HG02938 (cell line): ENCODE measurements around the gene HS6ST2.

Source experiments
- ATAC-seq: cut with Tn5 transposase; IDR thresholded peaks from one replicate; pipeline ENCODE4 v1.9.1; 2021; ENCODE audit warnings: mild to moderate bottlenecking, moderate library complexity; ENCODE audit not compliant: unreplicated experiment

The HS6ST2 gene

DNA sequence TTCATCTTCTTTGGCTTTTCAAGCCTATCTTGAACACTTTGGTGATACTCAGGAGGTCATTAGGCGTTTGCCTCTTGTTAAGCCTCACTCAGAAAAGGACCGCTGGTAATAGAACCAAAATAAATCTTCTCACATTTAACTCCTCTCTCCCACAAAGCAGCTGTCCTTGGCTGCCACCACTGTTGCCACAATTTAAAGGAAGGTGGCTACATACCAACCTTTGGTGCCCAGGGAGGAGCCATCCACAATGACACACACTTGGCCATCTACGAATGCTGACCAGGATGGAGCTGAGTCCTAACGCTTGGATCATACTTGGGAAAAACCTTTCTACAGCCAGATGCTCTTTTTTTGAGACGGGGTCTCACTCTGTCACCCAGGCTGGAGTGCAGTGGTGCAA is 210.2 kb downstream of the HS6ST2 start:
- no peak for ATAC-seq

DNA sequence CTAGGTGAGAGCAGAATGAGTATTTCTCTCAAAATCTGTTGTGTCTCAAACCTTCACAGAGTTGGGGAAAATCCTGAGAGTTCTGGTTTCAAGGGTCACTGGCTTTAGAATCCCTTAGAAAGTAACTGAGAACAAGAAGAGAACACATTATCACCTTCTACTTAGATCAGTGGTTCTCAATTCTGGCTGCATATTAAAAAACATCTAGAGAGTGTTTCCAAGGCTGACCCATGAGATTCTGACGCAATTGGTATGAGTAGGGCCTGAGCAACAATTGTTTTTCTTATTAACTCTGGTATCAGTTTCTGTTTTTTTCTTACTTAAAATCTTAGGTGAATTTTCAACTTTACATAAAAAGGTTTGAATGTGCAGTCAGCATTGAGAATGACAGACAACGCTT is 212.8 kb downstream of the HS6ST2 start:
- no peak for ATAC-seq

GRCh38 chrX:132744470-132744869 is 214.0 kb downstream of the HS6ST2 start:
- ATAC-seq: no peak

DNA sequence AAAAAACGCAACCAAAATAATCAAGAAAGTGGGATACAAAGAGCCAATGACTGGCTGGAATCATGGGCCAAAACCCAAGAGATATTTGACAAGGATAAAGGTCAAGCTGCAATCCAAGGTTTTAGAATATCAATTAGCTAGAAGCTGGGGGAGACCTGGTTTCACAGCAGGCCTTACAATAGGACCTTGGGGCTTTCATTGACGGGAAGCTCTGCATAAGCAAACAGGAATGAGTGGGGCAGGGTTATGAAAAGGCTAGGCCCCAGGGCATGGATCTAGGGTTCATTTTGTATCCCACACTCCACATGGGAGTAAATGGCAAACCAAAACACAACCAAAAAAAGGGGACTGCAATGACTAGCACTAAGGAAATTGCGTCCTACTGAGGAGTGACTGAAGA is 215.3 kb downstream of the HS6ST2 start:
- ATAC-seq: no peak

DNA sequence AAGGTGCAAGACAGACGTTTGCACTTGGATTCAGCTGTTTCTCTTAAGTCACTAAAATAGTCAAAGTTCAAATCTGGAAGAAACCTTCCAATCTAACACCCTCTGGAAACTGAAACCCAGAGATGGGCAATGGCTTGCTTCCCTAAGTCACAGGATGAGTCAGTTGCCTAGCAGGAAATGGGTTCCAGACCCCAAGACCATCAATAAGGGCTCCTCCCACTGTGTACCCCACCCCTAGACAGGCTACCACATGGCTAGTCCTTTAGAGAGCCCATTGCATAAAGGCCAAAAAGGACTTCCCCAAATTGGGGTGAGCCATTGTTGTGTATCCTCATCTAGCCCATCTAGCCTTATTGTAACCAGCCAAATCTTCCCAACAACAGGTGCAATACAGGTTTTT is 216.2 kb downstream of the HS6ST2 start:
- ATAC-seq: no peak

DNA sequence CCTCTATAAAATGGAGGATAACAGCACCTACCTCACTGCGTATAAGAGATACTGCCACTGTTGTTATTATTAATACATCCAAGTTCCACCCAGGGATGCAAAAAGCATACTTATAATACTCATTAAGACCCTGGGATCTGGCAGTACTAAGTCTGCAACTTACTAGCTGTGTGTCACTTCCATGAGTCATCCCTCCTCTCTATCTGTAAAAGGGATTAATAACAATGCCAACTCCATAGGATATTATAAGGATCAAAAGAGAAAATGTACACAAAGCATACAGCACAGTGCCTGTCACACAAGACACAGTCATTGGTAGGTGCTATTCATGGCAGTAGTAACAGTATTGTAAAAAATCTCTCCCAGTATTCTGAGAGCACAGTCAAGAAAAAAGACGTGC is 216.7 kb downstream of the HS6ST2 start:
- no peak for ATAC-seq

GRCh38 chrX:132740316-132741123 is 217.9 kb downstream of the HS6ST2 start:
- ATAC-seq: no peak

DNA sequence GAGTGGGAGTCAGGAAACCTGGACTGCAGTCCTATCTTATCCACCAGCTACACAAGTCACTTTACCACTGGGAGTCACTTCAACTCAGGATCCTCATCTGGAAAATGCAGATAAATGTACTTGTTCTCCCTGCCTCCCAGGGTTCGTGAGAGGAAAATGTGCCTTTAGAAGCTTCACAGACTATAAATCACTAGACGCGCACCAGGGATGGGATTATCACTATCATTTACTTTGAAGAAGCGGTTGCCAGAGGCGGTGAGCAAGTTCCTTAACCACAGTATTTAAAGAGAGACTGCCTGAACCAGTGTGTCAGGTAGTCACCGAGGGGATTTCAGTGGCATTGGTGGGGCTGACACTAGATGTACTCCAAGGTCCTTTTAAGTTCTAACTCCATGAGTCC is 219.5 kb downstream of the HS6ST2 start:
- ATAC-seq: no peak

- ATAC-seq: no peak
Measured at GRCh38 chrX:132737743-132738142, 220.7 kb downstream of the HS6ST2 start.

GRCh38 chrX:132732236-132732635 is 226.2 kb downstream of the HS6ST2 start:
- ATAC-seq: no peak

GRCh38 chrX:132730726-132731125 is 227.7 kb downstream of the HS6ST2 start:
- ATAC-seq: no peak

DNA sequence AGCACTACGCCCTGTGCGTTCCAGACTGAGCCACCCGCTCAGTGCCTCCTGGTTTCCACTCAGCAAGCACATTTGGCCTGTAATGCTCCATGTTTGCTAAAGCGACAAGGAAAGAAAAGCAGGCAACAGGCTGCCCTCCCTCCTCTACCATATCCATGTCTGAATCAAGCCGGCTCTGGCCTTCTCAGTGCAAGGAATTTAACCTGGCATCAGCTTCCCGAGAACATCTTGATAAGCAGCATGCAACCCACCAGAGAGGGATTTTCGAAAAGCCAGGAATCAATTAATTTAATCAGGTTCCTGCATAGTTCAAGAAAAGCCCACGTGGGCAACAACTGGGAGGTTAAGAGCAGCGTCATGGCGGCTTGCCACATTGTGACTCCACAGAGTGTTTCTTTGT is 228.2 kb downstream of the HS6ST2 start:
- no peak for ATAC-seq

- no peak for ATAC-seq
Measured at GRCh38 chrX:132728296-132728695, 230.1 kb downstream of the HS6ST2 start.

- no peak for ATAC-seq
Measured at GRCh38 chrX:132718431-132718958, 239.9 kb downstream of the HS6ST2 start.

DNA sequence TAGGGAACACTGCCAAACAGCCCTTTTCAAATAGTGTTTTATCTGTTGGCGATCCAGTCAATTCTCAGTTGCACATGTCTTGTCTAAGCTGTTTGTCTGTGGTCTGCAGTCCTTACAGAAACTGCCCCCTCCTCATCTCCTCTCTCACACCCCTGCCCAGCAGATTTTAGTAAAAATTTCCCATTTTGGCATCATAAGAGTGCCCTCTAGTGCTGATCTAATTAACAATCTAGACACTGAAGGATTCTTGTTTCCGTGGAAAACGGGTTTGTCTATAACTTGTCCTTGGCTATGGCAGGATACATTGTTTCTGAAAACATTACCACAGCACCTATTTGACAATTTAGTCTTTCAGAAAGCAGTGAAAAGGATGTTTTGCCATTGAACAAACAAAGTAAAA is 242.4 kb downstream of the HS6ST2 start:
- no peak for ATAC-seq

- ATAC-seq: no peak
Measured at GRCh38 chrX:132714913-132715312, 243.5 kb downstream of the HS6ST2 start.

DNA sequence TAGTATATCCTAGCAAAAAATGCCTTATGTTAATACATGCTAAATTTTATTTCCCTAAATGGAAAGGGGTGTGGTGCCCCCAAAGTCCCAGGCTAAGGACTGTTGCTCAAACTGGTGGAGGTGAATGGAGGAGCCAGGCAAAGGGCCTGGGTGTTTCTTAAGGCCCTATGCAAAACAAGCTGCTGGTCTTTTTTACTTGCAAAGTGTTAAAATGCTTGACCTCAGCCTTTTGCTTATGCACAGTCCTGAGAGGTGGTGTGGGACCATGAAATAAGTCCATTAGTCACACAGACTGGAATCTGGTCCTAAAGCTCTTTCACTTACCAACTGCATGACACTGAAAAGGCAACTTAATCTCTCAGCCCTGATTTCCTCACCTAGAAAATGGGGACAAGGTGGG is 246.1 kb downstream of the HS6ST2 start:
- no peak for ATAC-seq

DNA sequence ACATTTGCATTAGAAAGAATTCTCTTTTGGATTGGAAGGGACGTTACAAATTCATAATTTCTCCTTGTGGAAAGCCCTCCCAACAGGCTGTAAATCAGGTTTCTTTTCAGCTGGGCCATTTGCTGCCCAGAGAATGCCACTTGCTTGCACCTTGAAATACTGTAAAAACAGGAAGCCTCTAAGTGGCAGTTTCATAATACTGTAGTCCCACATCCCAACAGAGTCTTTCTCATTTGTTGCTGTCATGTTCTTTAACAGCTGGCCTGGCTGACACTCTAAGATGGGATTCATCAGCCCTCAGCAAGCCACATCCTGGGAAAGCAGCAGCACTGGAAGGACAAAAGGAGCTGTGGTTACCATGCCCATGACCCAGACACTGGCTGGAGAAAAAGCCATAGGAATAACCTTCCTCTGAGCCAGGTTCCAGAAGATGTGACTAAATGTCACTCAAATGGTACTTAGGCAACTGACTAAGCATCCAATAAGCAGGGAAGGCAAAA is 247.7 kb downstream of the HS6ST2 start:
- no peak for ATAC-seq

DNA sequence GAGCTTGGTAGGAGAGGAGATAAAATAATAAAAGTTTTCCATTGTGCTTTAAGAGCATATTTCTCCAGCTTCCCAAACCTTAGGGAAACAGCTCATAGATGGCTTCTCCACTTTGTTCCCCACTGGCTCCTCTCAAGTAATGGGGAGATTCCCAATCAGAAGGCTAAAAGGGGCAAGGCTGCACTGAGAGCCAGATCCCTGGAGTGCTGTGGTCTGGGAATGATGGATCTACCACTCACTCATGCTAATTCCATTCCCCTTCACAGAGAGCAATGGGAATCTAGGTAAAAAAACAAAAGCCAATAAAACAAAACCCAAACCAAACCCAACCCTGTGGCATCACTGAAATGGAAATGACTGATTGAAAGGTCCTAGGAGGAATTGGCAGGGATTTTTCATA is 249.9 kb downstream of the HS6ST2 start:
- ATAC-seq: no peak

GRCh38 chrX:132704769-132705168 is 253.7 kb downstream of the HS6ST2 start:
- ATAC-seq: no peak

- ATAC-seq: no peak
Measured at GRCh38 chrX:132694382-132694781, 264.0 kb downstream of the HS6ST2 start.

- ATAC-seq: no peak
Measured at GRCh38 chrX:132692526-132692925, 265.9 kb downstream of the HS6ST2 start.

DNA sequence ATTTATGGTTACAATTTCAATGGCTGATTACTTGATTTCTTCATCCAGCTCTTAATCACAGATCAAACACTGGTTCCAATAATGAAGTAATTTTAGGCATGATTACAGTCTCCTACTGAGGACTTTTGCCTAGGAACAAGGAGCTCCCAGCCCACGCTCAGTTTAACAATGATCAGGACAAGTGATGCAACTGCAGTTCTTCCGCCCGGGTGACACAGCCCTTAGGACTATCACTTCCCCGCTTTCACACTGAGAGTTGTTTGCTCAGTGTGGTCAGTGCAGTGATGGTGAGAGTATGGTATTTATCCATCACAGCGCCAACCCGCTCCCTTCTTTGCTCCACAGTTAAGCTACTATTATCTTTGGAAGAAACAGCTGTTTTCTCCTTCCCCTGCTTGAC is 266.4 kb downstream of the HS6ST2 start:
- ATAC-seq: no peak
